Body of pancreas (tissue), 4 donors: ENCODE measurements around the gene TMEM247.

ENCODE experiments used
- CTCF ChIP-seq, 7 experiments: fragments of 450-650 bp in 4 of 7; fragments of 200-600 bp in 3 of 7; sonication (generic) in 3 of 7; IDR thresholded peaks; one replicate each; pipeline ENCODE4 v1.5.1; 2016 to 2019; ENCODE audit warnings: antibody characterized with exemption in 7 of 7
- POLR2A ChIP-seq, 3 donors: fragments of 450-650 bp; IDR thresholded peaks; one replicate each; pipeline ENCODE4 v1.6.1; 2016; ENCODE audit warnings: antibody characterized with exemption in 3 of 3, mild to moderate bottlenecking in 2 of 3

DNA sequence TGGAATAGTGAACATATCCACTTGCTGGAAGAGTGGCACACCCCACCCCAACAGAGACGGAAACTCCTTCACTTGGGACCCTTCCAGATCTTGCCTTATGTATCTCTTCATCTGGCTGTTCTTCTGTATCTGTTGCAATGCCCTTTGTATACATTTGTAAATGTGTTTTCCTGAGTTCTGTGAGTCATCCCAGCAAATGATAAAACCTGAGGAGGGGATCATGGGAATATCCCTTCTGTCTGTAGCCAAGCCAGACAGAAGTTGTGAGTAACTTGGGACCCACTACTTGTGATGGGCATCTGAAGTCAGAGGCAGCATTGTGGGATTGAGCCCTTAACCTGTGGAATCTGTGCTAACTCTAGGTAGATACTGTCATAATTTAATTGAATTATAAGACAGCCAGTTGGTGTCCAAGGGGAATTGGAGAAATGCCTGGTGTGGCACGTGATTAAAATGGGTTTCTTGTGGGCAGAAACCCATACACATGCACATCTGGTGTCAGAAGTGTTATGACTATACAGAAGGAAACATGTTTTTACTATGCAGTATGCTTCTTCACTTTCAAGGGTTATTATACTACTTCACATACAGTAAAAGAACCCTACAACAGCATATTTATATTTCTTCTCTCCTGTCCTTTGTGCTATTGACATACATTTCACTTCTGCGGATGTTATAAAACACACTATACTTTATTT is 32.3 kb upstream of the TMEM247 start:
- TF ChIP-seq CTCF (IDR thresholded peaks at IDR 0.05) (no peak), POLR2A (IDR thresholded peaks at IDR 0.05) (no peak)
